Measurements from ENCODE around the gene SCYGR1.
"Not testable (repeated sequence)": the region's sequence is repeated elsewhere in the genome, so short reads cannot be mapped to it uniquely, and the experiment has no call there.

SCYGR1 gene

GRCh38 chr2:227370092-227370491, 17.7 kb downstream of the SCYGR1 start:
- Histone ChIP-seq H3K4me1 (ENCODE audit: insufficient read depth, insufficient read length) (no peaks in the 10 kb centered on the region), H3K9me3 (ENCODE audit: insufficient read depth, low read length) (no peaks in the 10 kb centered on the region), H3K27me3 (ENCODE audit: insufficient read depth, insufficient read length) (no peaks in the 10 kb centered on the region), H3K9ac (ENCODE audit: insufficient read length, low read depth) (no peak overlapping the region), H3K4me3 (ENCODE audit: insufficient read length, low read depth) (no peak overlapping the region), H3K36me3 (ENCODE audit: insufficient read depth, insufficient read length, low read length) (no peaks in the 10 kb centered on the region)
- TF ChIP-seq ZNF274 (IDR thresholded peaks at IDR 0.05; ENCODE audit: low read depth, low read length): no peak
- no peak for TF ChIP-seq SUZ12 (IDR thresholded peaks at IDR 0.05; ENCODE audit: extremely low read depth, insufficient read depth, insufficient read length)
- no peak for TF ChIP-seq YY1 (IDR thresholded peaks at IDR 0.05; ENCODE audit: insufficient read depth, insufficient read length)
- no peak for DNase-seq (ENCODE audit: low read depth, low spot score)

GRCh38 chr2:227368574-227368973, 19.2 kb downstream of the SCYGR1 start:
- DNase-seq (ENCODE audit: low read depth, low spot score): no peak
- H3K4me3 ChIP-seq (ENCODE audit: insufficient read length, low read depth): no peak overlapping the region
- no peak overlapping the region for H3K9ac ChIP-seq (ENCODE audit: insufficient read length, low read depth)
- H3K27me3 ChIP-seq (ENCODE audit: insufficient read depth, insufficient read length): no peaks in the 10 kb centered on the region
- TF ChIP-seq SUZ12 (IDR thresholded peaks at IDR 0.05; ENCODE audit: extremely low read depth, insufficient read depth, insufficient read length) (no peak), YY1 (IDR thresholded peaks at IDR 0.05; ENCODE audit: insufficient read depth, insufficient read length) (no peak), ZNF274 (IDR thresholded peaks at IDR 0.05; ENCODE audit: low read depth, low read length) (no peak)
- H3K4me1 ChIP-seq (ENCODE audit: insufficient read depth, insufficient read length): no peaks in the 10 kb centered on the region
- no peaks in the 10 kb centered on the region for H3K9me3 ChIP-seq (ENCODE audit: insufficient read depth, low read length)
- no peaks in the 10 kb centered on the region for H3K36me3 ChIP-seq (ENCODE audit: insufficient read depth, insufficient read length, low read length)

DNA sequence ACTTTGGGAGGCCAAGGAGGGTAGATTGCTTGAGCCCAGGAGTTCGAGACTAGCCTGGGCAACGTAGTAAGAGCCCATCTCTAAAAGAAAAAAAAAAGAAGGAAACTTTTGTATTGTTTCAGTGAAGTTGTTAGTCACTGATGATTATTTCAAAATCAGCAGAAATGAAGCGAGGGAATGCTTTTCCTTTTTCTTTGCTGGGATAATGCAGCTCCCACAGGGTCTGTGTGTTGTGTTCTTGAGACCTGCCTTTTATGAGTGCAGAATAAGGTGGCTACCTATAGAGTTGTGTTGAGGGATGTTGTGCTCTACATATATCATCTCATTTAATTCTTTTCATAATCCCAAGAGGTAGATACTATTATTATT, 20.3 kb downstream of the SCYGR1 start:
- no peak for DNase-seq (ENCODE audit: low read depth, low spot score)
- no peak overlapping the region for H3K9ac ChIP-seq (ENCODE audit: insufficient read length, low read depth)
- H3K4me3 ChIP-seq (ENCODE audit: insufficient read length, low read depth): no peak overlapping the region
- no peaks in the 10 kb centered on the region for H3K9me3 ChIP-seq (ENCODE audit: insufficient read depth, low read length)
- TF ChIP-seq SUZ12 (IDR thresholded peaks at IDR 0.05; ENCODE audit: extremely low read depth, insufficient read depth, insufficient read length) (no peak), YY1 (IDR thresholded peaks at IDR 0.05; ENCODE audit: insufficient read depth, insufficient read length) (no peak), ZNF274 (IDR thresholded peaks at IDR 0.05; ENCODE audit: low read depth, low read length) (no peak)
- no peaks in the 10 kb centered on the region for H3K36me3 ChIP-seq (ENCODE audit: insufficient read depth, insufficient read length, low read length)
- no peaks in the 10 kb centered on the region for H3K4me1 ChIP-seq (ENCODE audit: insufficient read depth, insufficient read length)
- H3K27me3 ChIP-seq (ENCODE audit: insufficient read depth, insufficient read length): no peaks in the 10 kb centered on the region

- H3K36me3 ChIP-seq (ENCODE audit: insufficient read depth, insufficient read length, low read length): no peaks in the 10 kb centered on the region
- H3K4me3 ChIP-seq (ENCODE audit: insufficient read length, low read depth): no peak overlapping the region
- H3K27me3 ChIP-seq (ENCODE audit: insufficient read depth, insufficient read length): no peaks in the 10 kb centered on the region
- no peak for DNase-seq (ENCODE audit: low read depth, low spot score)
- H3K4me1 ChIP-seq (ENCODE audit: insufficient read depth, insufficient read length): no peaks in the 10 kb centered on the region
- TF ChIP-seq YY1 (IDR thresholded peaks at IDR 0.05; ENCODE audit: insufficient read depth, insufficient read length): no peak
- no peak for TF ChIP-seq ZNF274 (IDR thresholded peaks at IDR 0.05; ENCODE audit: low read depth, low read length)
- no peak for TF ChIP-seq SUZ12 (IDR thresholded peaks at IDR 0.05; ENCODE audit: extremely low read depth, insufficient read depth, insufficient read length)
- H3K9me3 ChIP-seq (ENCODE audit: insufficient read depth, low read length): no peaks in the 10 kb centered on the region
- H3K9ac ChIP-seq (ENCODE audit: insufficient read length, low read depth): no peak overlapping the region
These were observed 20.9 kb downstream of the SCYGR1 start for GRCh38 chr2:227366769-227367426.

DNA sequence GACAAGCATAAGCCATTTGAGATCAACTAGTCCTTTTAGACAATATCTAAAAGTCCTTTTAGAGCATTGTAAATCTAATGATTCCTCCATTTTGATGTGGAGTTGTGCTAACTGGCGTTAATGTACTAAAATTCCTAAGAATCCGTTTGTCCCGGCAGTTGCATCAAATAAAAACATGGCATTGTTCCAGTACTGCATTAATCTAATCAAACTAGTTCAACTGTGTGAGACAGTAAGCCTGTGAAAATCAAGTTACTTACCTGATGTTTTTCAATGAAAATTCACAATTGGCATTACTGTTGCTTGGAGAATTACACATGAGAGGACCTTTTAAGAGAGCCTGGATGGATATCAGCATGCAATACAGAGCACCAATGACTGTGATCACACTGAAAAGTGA, 21.9 kb downstream of the SCYGR1 start:
- DNase-seq (ENCODE audit: low read depth, low spot score): no peak
- Histone ChIP-seq H3K4me3 (ENCODE audit: insufficient read length, low read depth) (no peak overlapping the region), H3K36me3 (ENCODE audit: insufficient read depth, insufficient read length, low read length) (no peaks in the 10 kb centered on the region), H3K9me3 (ENCODE audit: insufficient read depth, low read length) (no peaks in the 10 kb centered on the region), H3K27me3 (ENCODE audit: insufficient read depth, insufficient read length) (no peaks in the 10 kb centered on the region), H3K4me1 (ENCODE audit: insufficient read depth, insufficient read length) (no peaks in the 10 kb centered on the region), H3K9ac (ENCODE audit: insufficient read length, low read depth) (no peak overlapping the region)
- TF ChIP-seq ZNF274 (IDR thresholded peaks at IDR 0.05; ENCODE audit: low read depth, low read length): no peak
- TF ChIP-seq SUZ12 (IDR thresholded peaks at IDR 0.05; ENCODE audit: extremely low read depth, insufficient read depth, insufficient read length): no peak
- no peak for TF ChIP-seq YY1 (IDR thresholded peaks at IDR 0.05; ENCODE audit: insufficient read depth, insufficient read length)

- H3K9ac ChIP-seq (ENCODE audit: insufficient read length, low read depth); H3K36me3 ChIP-seq (ENCODE audit: insufficient read depth, insufficient read length, low read length); H3K9me3 ChIP-seq (ENCODE audit: insufficient read depth, low read length); H3K4me1 ChIP-seq (ENCODE audit: insufficient read depth, insufficient read length); H3K27me3 ChIP-seq (ENCODE audit: insufficient read depth, insufficient read length); DNase-seq (ENCODE audit: low read depth, low spot score); H3K4me3 ChIP-seq (ENCODE audit: insufficient read length, low read depth): not testable (repeated sequence)
These were observed 23.0 kb downstream of the SCYGR1 start for GRCh38 chr2:227364585-227365263.

DNA sequence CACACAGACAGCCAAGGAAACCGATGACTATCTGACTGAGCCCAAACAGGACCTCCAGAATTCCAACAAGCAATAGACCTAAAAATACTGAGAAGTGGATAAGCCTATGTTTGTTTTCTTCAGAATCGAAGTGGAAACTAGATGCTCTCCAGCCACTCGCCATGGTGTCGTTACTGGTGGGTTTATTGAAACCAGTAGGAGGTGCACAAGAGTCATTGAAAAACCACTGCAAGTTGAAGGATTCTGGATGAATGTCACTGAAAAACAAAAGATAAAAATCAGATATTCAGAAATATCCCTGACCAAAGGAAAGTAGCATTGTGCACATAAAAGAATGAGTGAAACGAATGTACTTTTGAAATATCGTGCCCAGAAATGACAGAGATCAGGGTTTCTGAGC, 24.0 kb downstream of the SCYGR1 start:
- Histone ChIP-seq H3K4me3 (ENCODE audit: insufficient read length, low read depth) (no peak overlapping the region), H3K36me3 (ENCODE audit: insufficient read depth, insufficient read length, low read length) (peaks cover 15% of the 10 kb centered on the region), H3K27me3 (ENCODE audit: insufficient read depth, insufficient read length) (no peaks in the 10 kb centered on the region), H3K4me1 (ENCODE audit: insufficient read depth, insufficient read length) (no peaks in the 10 kb centered on the region), H3K9me3 (ENCODE audit: insufficient read depth, low read length) (no peaks in the 10 kb centered on the region), H3K9ac (ENCODE audit: insufficient read length, low read depth) (no peak overlapping the region)
- TF ChIP-seq SUZ12 (IDR thresholded peaks at IDR 0.05; ENCODE audit: extremely low read depth, insufficient read depth, insufficient read length): no peak
- TF ChIP-seq YY1 (IDR thresholded peaks at IDR 0.05; ENCODE audit: insufficient read depth, insufficient read length): no peak
- no peak for TF ChIP-seq ZNF274 (IDR thresholded peaks at IDR 0.05; ENCODE audit: low read depth, low read length)
- DNase-seq (ENCODE audit: low read depth, low spot score): peak; percentile 6
